Measurements from ENCODE around the gene MACC1.

Gene MACC1

DNA sequence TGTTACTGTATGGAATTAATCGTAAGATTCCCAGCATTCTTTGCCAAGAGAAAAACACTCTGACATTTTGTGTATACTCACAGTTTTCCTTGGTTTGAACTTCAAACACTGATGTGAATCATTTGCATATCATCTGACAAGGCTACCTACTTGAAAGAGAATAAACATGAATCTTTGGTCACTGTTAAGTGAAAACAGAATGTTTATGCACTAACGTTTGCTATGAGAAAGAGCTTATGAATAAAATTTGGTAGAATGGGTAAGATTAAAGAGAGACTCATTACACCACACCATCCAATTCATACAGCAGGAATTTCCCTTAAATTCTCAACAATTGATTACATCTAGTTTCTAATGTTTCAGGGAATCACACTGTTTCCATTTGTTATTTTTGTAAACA is 46.6 kb downstream of the MACC1 start:
- no peak overlapping the region for H3K4me3 ChIP-seq (ENCODE audit: control insufficient read depth, low read depth, low read length)
- peak; percentile 41 for DNase-seq (ENCODE audit: low read depth)
- TF ChIP-seq, protein P1, sequence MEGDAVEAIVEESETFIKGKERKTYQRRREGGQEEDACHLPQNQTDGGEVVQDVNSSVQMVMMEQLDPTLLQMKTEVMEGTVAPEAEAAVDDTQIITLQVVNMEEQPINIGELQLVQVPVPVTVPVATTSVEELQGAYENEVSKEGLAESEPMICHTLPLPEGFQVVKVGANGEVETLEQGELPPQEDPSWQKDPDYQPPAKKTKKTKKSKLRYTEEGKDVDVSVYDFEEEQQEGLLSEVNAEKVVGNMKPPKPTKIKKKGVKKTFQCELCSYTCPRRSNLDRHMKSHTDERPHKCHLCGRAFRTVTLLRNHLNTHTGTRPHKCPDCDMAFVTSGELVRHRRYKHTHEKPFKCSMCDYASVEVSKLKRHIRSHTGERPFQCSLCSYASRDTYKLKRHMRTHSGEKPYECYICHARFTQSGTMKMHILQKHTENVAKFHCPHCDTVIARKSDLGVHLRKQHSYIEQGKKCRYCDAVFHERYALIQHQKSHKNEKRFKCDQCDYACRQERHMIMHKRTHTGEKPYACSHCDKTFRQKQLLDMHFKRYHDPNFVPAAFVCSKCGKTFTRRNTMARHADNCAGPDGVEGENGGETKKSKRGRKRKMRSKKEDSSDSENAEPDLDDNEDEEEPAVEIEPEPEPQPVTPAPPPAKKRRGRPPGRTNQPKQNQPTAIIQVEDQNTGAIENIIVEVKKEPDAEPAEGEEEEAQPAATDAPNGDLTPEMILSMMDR (conservative IDR thresholded peaks at IDR 0.05; ENCODE audit: control insufficient read depth, insufficient read depth, low read depth, low read length): no peak

DNA sequence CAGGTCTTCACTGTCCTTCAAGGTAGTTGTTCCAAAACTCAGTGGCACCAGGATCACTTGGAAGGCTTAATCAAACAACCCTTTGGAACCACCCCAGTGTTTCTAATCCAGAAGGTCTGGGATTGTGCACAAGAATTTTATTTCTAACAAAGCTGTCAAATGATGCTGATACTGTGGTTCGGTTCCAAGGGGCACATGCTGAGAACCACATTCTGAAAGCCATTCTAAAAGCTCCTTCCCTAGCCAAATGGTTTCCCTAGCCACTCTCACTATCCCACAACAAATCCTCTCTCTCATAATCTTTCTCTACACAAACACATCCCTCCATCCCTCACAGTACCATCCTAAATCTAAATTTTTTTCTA is 52.1 kb downstream of the MACC1 start:
- TF ChIP-seq, protein P1 (conservative IDR thresholded peaks at IDR 0.05; ENCODE audit: control insufficient read depth, insufficient read depth, low read depth, low read length): no peak
- no peak for DNase-seq (ENCODE audit: low read depth)
- no peak overlapping the region for H3K4me3 ChIP-seq (ENCODE audit: control insufficient read depth, low read depth, low read length)

DNA sequence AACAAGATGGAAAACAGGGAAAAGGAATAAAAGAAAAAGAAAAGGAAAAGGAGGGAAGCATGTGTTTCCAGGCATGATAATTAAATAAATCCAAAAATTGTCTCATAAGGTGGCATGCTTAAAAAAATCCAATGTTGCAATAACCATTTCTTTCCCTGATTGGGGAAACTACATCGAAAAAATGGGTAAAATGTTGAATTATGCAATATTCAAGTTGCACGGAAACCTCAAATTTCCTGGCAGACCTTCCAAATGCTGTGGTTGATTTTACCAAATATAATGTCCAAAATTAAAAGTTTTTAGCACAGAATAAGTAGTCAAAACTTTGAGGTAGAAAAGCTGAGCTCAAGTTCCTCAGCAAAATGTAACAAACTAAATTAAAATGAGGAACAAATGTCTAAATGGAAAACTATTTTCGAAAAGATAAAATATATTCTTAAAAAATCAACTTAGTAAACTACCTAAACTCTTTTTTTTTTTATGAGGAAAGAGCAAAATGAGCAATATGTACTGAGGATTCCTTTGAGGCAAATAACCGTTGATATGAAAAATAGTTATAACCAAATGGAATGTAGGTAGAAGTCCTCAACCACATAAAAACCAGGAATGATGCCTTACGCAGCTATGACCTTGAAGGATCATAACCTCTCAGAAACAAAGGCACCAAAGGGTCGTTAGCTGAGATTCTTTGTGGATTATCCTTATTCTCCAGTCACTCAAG is 52.6 kb downstream of the MACC1 start:
- peak; percentile 71 for DNase-seq (ENCODE audit: low read depth)
- TF ChIP-seq, protein P1 (conservative IDR thresholded peaks at IDR 0.05; ENCODE audit: control insufficient read depth, insufficient read depth, low read depth, low read length): no peak
- H3K4me3 ChIP-seq (ENCODE audit: control insufficient read depth, low read depth, low read length): no peak overlapping the region

DNA sequence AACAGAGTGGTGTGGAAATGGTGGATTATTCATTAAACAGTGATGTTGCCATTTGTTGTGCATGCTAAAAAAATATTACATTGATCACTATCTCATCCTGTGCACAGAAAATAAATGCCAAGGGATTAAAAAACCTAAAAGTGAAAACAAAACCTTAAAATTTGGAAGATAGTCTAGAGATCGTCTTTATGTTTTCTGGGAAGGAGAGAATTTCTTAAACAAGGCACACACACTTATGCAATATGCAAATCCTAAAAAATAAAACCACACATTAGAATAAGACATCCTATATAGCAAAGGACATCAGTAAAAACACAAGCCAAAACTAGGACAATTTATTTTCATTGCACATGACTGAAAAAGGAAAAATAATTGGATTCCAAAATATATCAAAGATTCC is 54.5 kb downstream of the MACC1 start:
- DNase-seq (ENCODE audit: low read depth): no peak
- TF ChIP-seq, protein P1 (conservative IDR thresholded peaks at IDR 0.05; ENCODE audit: control insufficient read depth, insufficient read depth, low read depth, low read length): no peak
- H3K4me3 ChIP-seq (ENCODE audit: control insufficient read depth, low read depth, low read length): no peak overlapping the region

DNA sequence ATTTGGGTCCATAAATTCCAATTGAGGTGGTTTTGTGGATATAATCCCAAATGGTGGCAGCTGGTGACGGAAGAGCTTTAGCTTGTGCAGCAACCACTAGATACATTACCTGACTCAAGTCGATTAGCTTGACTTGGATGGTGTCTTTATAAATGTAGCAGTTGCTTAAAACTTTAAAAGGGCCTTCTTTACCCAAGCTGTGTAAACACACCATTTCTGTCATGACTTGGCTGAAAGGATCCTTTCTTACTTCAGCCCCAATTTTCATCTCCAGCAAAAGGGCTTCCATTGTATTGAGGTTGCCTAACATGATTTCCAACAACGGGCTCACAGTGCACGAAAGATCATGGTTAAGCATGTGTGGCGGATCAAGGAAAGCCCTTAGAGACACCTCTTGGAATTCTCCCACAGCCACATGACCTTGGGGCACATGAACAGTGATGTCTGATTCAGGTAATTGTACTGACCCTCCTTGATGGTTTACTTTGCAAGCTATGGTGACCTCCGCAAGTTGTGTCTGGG is 57.9 kb downstream of the MACC1 start:
- no peak for DNase-seq (ENCODE audit: low read depth)
- TF ChIP-seq, protein P1 (conservative IDR thresholded peaks at IDR 0.05; ENCODE audit: control insufficient read depth, insufficient read depth, low read depth, low read length): no peak
- no peak overlapping the region for H3K4me3 ChIP-seq (ENCODE audit: control insufficient read depth, low read depth, low read length)

DNA sequence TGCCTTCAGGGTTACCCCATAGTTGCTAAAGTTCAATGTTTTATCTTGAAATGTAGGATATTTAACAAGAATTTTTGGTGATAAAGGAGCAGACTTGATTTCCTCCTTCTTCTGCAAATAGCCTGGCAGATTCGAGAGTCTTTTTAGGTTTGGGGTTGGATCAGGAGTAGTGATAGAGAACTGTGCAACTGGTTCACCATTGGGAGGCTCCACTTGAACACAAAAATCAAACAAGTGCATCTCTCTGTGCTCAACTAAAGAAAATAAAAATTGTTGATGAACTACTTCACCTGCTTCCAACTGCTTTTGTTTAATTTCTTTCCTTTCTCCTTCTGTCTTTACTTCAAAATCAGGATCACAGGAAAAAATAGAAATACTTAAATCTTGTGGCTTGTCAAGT is 58.5 kb downstream of the MACC1 start:
- H3K4me3 ChIP-seq (ENCODE audit: control insufficient read depth, low read depth, low read length): no peak overlapping the region
- DNase-seq (ENCODE audit: low read depth): peak; percentile 40
- TF ChIP-seq, protein P1 (conservative IDR thresholded peaks at IDR 0.05; ENCODE audit: control insufficient read depth, insufficient read depth, low read depth, low read length): peak; percentile 28

Measured in fibroblast of mammary gland (primary cell).